A549 (cell line): ENCODE data around the gene YWHAG.

Experiments used
- CEBPB ChIP-seq, 2 experiments: fragments of >200 bp in 1 of 2; sonication (Bioruptor Twin) in 1 of 2; formaldehyde crosslinking in 1 of 2; IDR thresholded peaks; 2 replicates each; pipeline ENCODE4 v1.6.1; 2012 to 2016
- CTCF ChIP-seq: fragments of >200 bp; sonication (Bioruptor Twin); formaldehyde crosslinking; IDR thresholded peaks from 3 replicates; pipeline ENCODE4 v1.5.1; 2016
- EHMT2 ChIP-seq: fragments of 200-600 bp; sonication (generic); IDR thresholded peaks from 2 replicates; pipeline ENCODE4 v1.6.1; 2016; ENCODE audit warnings: antibody characterized with exemption, low read depth, mild to moderate bottlenecking, moderate library complexity
- ELK1 ChIP-seq: fragments of 150-350 bp; IDR thresholded peaks from 2 replicates; pipeline ENCODE4 v1.6.1; 2014; ENCODE audit warnings: low read depth, mild to moderate bottlenecking, low read length
- EP300 ChIP-seq, 2 experiments: fragments of >200 bp; sonication (Bioruptor Twin); formaldehyde crosslinking; IDR thresholded peaks; 2 replicates in 1 of 2; 3 replicates in 1 of 2; pipeline ENCODE4 v1.6.1; 2016 to 2017
- JUN ChIP-seq, 2 experiments: fragments of >200 bp; sonication (Bioruptor Twin); formaldehyde crosslinking; IDR thresholded peaks; 2 replicates in 1 of 2; 3 replicates in 1 of 2; pipeline ENCODE4 v1.6.1; 2016 to 2017
- JUNB ChIP-seq: fragments of >200 bp; sonication (Bioruptor Twin); formaldehyde crosslinking; IDR thresholded peaks from 2 replicates; pipeline ENCODE4 v1.6.1; 2016
- MAFK ChIP-seq: fragments of 450-650 bp; IDR thresholded peaks from 2 replicates; pipeline ENCODE4 v1.6.1; 2014; ENCODE audit not compliant: partially characterized antibody
- MAZ ChIP-seq: fragments of 150-350 bp; IDR thresholded peaks from 2 replicates; pipeline ENCODE4 v1.6.1; 2014; ENCODE audit warnings: antibody characterized with exemption, low read depth, low read length, borderline replicate concordance
- POLR2A ChIP-seq: IDR thresholded peaks from 2 replicates; pipeline ENCODE4 v1.6.1; 2012; ENCODE audit warnings: mild to moderate bottlenecking, low read length
- REST ChIP-seq: fragments of 200-600 bp; sonication (generic); IDR thresholded peaks from 2 replicates; pipeline ENCODE4 v1.6.1; 2016; ENCODE audit warnings: antibody characterized with exemption, mild to moderate bottlenecking, moderate library complexity
- RNF2 ChIP-seq: fragments of 200-600 bp; sonication (generic); IDR thresholded peaks from 2 replicates; pipeline ENCODE4 v1.6.1; 2016; ENCODE audit warnings: low read depth, mild to moderate bottlenecking, antibody characterized with exemption, moderate library complexity, borderline replicate concordance
- SMC3 ChIP-seq: fragments of >200 bp; sonication (Bioruptor Twin); formaldehyde crosslinking; IDR thresholded peaks from 3 replicates; pipeline ENCODE4 v1.6.1; 2018; ENCODE audit warnings: inconsistent platforms
- TF ChIP-seq, protein P1 (sequence below): IDR thresholded peaks from 2 replicates; pipeline ENCODE4 v1.6.1; 2012

GRCh38 chr7:76390092-76390491 is 31.3 kb upstream of the YWHAG start:
- TF ChIP-seq JUN (IDR thresholded peaks at IDR 0.05), result no peak
- TF ChIP-seq RNF2, result no peak
- no peak for TF ChIP-seq POLR2A
- no peak for TF ChIP-seq CTCF
- TF ChIP-seq MAFK, result no peak
- TF ChIP-seq, protein P1, sequence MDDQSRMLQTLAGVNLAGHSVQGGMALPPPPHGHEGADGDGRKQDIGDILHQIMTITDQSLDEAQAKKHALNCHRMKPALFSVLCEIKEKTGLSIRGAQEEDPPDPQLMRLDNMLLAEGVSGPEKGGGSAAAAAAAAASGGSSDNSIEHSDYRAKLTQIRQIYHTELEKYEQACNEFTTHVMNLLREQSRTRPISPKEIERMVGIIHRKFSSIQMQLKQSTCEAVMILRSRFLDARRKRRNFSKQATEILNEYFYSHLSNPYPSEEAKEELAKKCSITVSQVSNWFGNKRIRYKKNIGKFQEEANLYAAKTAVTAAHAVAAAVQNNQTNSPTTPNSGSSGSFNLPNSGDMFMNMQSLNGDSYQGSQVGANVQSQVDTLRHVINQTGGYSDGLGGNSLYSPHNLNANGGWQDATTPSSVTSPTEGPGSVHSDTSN, result no peak
- TF ChIP-seq SMC3, result no peak
- no peak for TF ChIP-seq ELK1
- TF ChIP-seq EP300 (IDR thresholded peaks at IDR 0.05), result no peak
- TF ChIP-seq MAZ, result no peak
- TF ChIP-seq CEBPB (IDR thresholded peaks at IDR 0.05), result no peak
- no peak for TF ChIP-seq EHMT2
- no peak for TF ChIP-seq JUNB
- no peak for TF ChIP-seq REST
